ENCODE results near the gene RAPGEF1. TPM values are rescaled to one million over a fixed set of nuclear protein-coding genes. Genes with fewer than 3 reads are reported as not detected.

RAPGEF1 gene
- total RNA-seq, 1 donor = 33.7 TPM

DNA sequence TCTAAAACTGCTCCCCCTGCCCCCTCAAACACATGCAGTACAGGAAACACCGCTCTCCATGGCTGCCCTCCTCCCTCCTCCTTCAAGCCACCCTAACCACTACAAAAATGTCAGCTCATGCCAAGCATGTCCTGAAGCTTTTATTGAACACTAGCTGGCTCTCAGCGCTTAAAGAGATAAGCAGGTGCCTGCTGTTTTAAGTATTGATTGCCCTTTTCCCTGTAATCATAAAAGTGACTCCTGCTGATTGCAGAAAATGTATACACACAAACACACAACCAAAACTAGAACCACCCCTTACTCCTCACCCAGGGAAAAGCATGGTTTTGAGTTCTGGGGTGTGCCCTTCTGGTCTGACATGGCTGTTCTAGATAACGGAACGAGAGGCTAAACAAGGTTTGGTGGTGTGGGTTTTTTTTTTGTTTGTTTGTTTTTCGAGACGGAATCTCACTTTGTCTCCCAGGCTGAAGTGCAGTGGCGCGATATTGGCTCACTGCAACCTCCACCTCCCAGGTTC is 205.1 kb downstream of the RAPGEF1 start:
- TF ChIP-seq, protein P1, sequence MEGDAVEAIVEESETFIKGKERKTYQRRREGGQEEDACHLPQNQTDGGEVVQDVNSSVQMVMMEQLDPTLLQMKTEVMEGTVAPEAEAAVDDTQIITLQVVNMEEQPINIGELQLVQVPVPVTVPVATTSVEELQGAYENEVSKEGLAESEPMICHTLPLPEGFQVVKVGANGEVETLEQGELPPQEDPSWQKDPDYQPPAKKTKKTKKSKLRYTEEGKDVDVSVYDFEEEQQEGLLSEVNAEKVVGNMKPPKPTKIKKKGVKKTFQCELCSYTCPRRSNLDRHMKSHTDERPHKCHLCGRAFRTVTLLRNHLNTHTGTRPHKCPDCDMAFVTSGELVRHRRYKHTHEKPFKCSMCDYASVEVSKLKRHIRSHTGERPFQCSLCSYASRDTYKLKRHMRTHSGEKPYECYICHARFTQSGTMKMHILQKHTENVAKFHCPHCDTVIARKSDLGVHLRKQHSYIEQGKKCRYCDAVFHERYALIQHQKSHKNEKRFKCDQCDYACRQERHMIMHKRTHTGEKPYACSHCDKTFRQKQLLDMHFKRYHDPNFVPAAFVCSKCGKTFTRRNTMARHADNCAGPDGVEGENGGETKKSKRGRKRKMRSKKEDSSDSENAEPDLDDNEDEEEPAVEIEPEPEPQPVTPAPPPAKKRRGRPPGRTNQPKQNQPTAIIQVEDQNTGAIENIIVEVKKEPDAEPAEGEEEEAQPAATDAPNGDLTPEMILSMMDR (IDR thresholded peaks at IDR 0.05; ENCODE audit: insufficient read depth, low read length) = no peak
- no peak overlapping the region for H3K4me3 ChIP-seq (ENCODE audit: low read depth, low read length)
- DNase-seq (ENCODE audit: low read depth) = no peak

GRCh38 chr9:131530920-131531832 is 208.7 kb downstream of the RAPGEF1 start, which contains the start of gene UCK1:
UCK1 (minus strand) TSS chr9:131531263; CDS start chr9:131531174, 89 bp downstream.
- TF ChIP-seq, protein P1 (IDR thresholded peaks at IDR 0.05; ENCODE audit: insufficient read depth, low read length) = no peak
- peak within 1 kb of the TSS; percentile 80 for H3K4me3 ChIP-seq (ENCODE audit: low read depth, low read length)
- peak; percentile 70 for DNase-seq (ENCODE audit: low read depth)

DNA sequence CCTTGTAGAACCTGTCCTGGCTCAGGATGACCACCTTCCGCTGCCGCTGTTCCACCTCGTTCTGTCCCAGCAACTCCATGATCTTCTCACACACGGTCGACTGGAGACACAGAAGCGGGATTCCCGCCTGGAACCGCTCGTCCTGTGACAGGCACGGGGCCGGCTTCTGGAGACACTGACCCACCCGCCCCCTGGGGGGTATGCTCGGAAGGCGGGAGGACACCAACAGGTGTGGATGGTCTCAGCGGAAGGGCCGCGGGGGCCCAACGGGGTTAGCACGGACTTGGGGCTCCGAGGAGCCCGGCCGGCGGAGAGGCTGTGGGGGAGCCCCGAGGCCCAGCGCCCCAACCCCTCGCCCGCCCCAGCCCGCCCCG is 209.3 kb downstream of the RAPGEF1 start:
- TF ChIP-seq, protein P1 (IDR thresholded peaks at IDR 0.05; ENCODE audit: insufficient read depth, low read length) = no peak
- DNase-seq (ENCODE audit: low read depth) = peak; percentile 10

DNA sequence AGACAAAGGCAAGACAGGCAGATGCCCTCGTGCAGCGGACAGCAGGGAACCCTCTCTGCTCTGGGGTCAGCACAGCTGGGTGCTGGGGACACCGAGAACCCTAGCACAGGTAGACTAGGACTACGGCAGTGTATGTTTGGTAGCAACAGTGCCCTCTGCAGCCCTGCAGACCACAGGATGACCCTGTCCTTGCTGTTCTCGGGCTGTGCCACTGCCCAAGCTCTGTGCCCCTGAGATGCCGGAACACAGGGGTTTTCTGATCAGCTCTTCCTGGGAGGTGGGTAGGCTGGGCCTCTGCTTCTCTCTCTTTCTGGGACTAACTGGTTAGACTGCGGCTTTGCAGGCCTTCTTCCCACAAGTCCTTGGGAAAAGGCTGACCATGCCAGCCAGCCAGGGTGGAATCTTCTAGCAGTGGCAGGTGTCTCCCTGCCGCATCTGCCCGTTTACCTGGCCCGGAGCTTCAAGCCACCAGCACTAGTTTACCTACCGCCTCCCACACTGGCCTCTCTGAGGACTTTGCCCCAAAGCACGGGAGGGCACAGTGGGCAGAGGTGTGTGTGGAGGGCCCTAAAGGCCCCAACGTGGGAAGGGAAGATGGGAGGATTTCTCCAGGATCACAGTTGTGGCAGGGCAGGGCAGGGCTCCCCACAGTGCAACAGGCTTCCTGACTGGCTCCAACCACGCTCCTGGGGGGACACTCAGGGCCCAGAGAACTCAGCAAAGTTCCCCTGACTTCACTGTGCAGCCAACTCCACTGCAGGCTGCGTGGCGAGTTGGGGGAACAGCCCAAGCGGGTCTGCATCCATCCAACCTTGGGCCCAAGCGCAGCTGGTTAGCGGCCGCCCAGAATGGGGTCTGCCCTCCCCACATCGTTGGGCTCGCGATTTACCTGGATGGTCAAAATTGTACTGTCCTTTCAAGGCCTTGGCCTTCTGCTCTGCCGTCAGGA is 210.0 kb downstream of the RAPGEF1 start:
- peak overlapping the region; percentile 80 for H3K4me3 ChIP-seq (ENCODE audit: low read depth, low read length)
- TF ChIP-seq, protein P1 (IDR thresholded peaks at IDR 0.05; ENCODE audit: insufficient read depth, low read length) = no peak
- no peak for DNase-seq (ENCODE audit: low read depth)

More for the DNA sequence above, 209.3 kb downstream of the RAPGEF1 start:
- peak overlapping the region; percentile 80 for H3K4me3 ChIP-seq (ENCODE audit: low read depth, low read length)

GRCh38 chr9:131528886-131529505 is 210.9 kb downstream of the RAPGEF1 start:
- TF ChIP-seq, protein P1 (IDR thresholded peaks at IDR 0.05; ENCODE audit: insufficient read depth, low read length) = no peak
- DNase-seq (ENCODE audit: low read depth) = no peak
- no peak overlapping the region for H3K4me3 ChIP-seq (ENCODE audit: low read depth, low read length)

- DNase-seq (ENCODE audit: low read depth) = no peak
- H3K4me3 ChIP-seq (ENCODE audit: low read depth, low read length) = no peak overlapping the region
- TF ChIP-seq, protein P1 (IDR thresholded peaks at IDR 0.05; ENCODE audit: insufficient read depth, low read length) = no peak
Observed at GRCh38 chr9:131528186-131528585, 211.7 kb downstream of the RAPGEF1 start.
